Frontal cortex (tissue), 4 donors: ENCODE results near the gene ATP10A. TPM values are rescaled to one million over a fixed set of nuclear protein-coding genes. Genes with fewer than 3 reads are reported as not detected.
"Not testable (repeated sequence)": the region's sequence is repeated elsewhere in the genome, so short reads cannot be mapped to it uniquely, and the experiment has no call there.

Source experiments
- DNase-seq, 2 donors: peaks; one replicate each; pipeline ENCODE4 v3.0.0; 2012; ENCODE audit warnings: low spot score in 2 of 2
- FAIRE-seq: peaks from 2 replicates; lab custom pipeline; 2012; peaks lifted over from hg19 to GRCh38; lab: Jason Lieb, UNC
- total RNA-seq: library from RNA; depleted of rRNA; stranded (reverse); fragments of >200 nt; gene quantifications from one replicate; pipeline ENCODE4 v1.2.3, GENCODE V29; 2014
- donor health status: control.
- donor health status: control.
- donor health status: control.

Gene ATP10A
- total RNA-seq, 1 donor from 2014 or later, result 0.82 TPM

- FAIRE-seq (no peak), DNase-seq (no peak)
Measured at GRCh38 chr15:25763954-25764353, 99.2 kb downstream of the ATP10A start.

GRCh38 chr15:25763331-25763751 is 99.8 kb downstream of the ATP10A start:
- FAIRE-seq, result no peak
- no peak for DNase-seq

GRCh38 chr15:25761971-25762662 is 101.0 kb downstream of the ATP10A start:
- DNase-seq (no peak), FAIRE-seq (no peak)

- no peak for FAIRE-seq
Measured at GRCh38 chr15:25759421-25759820, 103.7 kb downstream of the ATP10A start.

GRCh38 chr15:25758612-25759011 is 104.5 kb downstream of the ATP10A start:
- DNase-seq, FAIRE-seq: not testable (repeated sequence)

More at GRCh38 chr15:25759421-25759820, 103.7 kb downstream of the ATP10A start:
- no peak for DNase-seq

GRCh38 chr15:25743548-25744275 is 119.4 kb downstream of the ATP10A start:
- no peak for DNase-seq
- FAIRE-seq, result no peak

- FAIRE-seq (no peak), DNase-seq (no peak)
Measured at GRCh38 chr15:25742776-25743547, 120.2 kb downstream of the ATP10A start.

GRCh38 chr15:25742041-25742730 is 120.9 kb downstream of the ATP10A start:
- DNase-seq (no peak), FAIRE-seq (no peak)

- FAIRE-seq (no peak), DNase-seq (no peak)
Measured at GRCh38 chr15:25741256-25741580, 121.9 kb downstream of the ATP10A start.

- DNase-seq, result no peak
- FAIRE-seq, result no peak
Measured at GRCh38 chr15:25740383-25741255, 122.5 kb downstream of the ATP10A start.

GRCh38 chr15:25739687-25740121 is 123.4 kb downstream of the ATP10A start:
- no peak for DNase-seq

GRCh38 chr15:25738171-25738965 is 124.8 kb downstream of the ATP10A start:
- DNase-seq (no peak), FAIRE-seq (no peak)

More at GRCh38 chr15:25739687-25740121, 123.4 kb downstream of the ATP10A start:
- no peak for FAIRE-seq

GRCh38 chr15:25737218-25737643 is 125.9 kb downstream of the ATP10A start:
- DNase-seq, result peak in 1 of 2 donors; percentile 29
- FAIRE-seq, result no peak

GRCh38 chr15:25736461-25736860 is 126.7 kb downstream of the ATP10A start:
- no peak for DNase-seq
- no peak for FAIRE-seq

- no peak for DNase-seq
- no peak for FAIRE-seq
Measured at GRCh38 chr15:25735550-25736384, 127.4 kb downstream of the ATP10A start.

GRCh38 chr15:25734680-25735355 is 128.3 kb downstream of the ATP10A start:
- FAIRE-seq (no peak), DNase-seq (no peak)
